ENCODE measurements around the gene GRIK5. TPM values are rescaled to one million over a fixed set of nuclear protein-coding genes. Genes with fewer than 3 reads are reported as not detected.

Gene GRIK5
- total and polyA plus RNA-seq, 2 donors: 0.33 to 1.7 TPM

- H3K4me1 ChIP-seq (ENCODE audit: control insufficient read depth in 2 of 2, insufficient read depth in 2 of 2, low read length in 2 of 2): peaks cover 7 to 34% of the 10 kb centered on the region in 2 donors
- H3K4me3 ChIP-seq (ENCODE audit: low read length in 2 of 2): no peak overlapping the region
- H3K27me3 ChIP-seq (ENCODE audit: control insufficient read depth in 2 of 2, insufficient read depth in 1 of 2, low read length in 1 of 2): no peaks in the 10 kb centered on the region
- WGBS: 33% methylated on average over 5 of the region's 5 CpGs
- H3K9me3 ChIP-seq (ENCODE audit: control insufficient read depth in 2 of 2, insufficient read depth in 1 of 2, low read length in 1 of 2): peaks cover 0 to 4% of the 10 kb centered on the region in 2 donors
- peak in 6 of 9 donors; percentile 47 to 86 (median 64) for DNase-seq (ENCODE audit: low read depth in 6 of 9, low spot score in 9 of 9)
- peaks cover 0 to 3% of the 10 kb centered on the region in 2 donors for H3K36me3 ChIP-seq (ENCODE audit: control insufficient read depth in 2 of 2, insufficient read depth in 2 of 2, low read length in 1 of 2)
- H3K27ac ChIP-seq (ENCODE audit: low read depth in 1 of 2, low read length in 1 of 2): peak overlapping the region in 1 of 2 donors; percentile 74
Measured at GRCh38 chr19:41965106-41965505, 104.9 kb downstream of the GRIK5 start.

DNA sequence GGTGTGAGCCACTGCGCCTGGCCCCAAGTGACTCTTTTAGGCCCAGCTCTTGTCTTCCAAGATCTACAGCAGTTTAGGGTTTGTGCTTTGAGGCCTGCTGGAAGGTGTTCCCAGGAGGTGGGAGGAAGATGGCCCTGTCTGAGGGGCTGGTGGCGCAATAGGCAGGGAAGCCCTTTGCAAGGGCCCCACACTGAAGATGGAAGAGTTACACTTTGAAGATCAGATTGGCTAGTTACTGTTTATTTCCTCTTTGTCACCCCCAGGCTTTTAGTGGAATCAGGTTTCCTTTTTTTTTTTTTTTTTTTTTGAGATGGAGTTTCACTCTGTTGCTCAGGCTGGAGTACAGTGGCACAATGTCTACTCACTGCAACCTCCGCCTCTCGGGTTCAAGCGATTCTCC is 109.0 kb downstream of the GRIK5 start:
- WGBS: 97% methylated on average over 5 of the region's 5 CpGs
- Histone ChIP-seq H3K9me3 (ENCODE audit: control insufficient read depth in 2 of 2, insufficient read depth in 1 of 2, low read length in 1 of 2) (peaks cover 0 to 3% of the 10 kb centered on the region in 2 donors), H3K36me3 (ENCODE audit: control insufficient read depth in 2 of 2, insufficient read depth in 2 of 2, low read length in 1 of 2) (peaks cover 9 to 13% of the 10 kb centered on the region in 2 donors), H3K4me3 (ENCODE audit: low read length in 2 of 2) (no peak overlapping the region), H3K4me1 (ENCODE audit: control insufficient read depth in 2 of 2, insufficient read depth in 2 of 2, low read length in 2 of 2) (peaks cover 5 to 37% of the 10 kb centered on the region in 2 donors), H3K27ac (ENCODE audit: low read depth in 1 of 2, low read length in 1 of 2) (no peak overlapping the region), H3K27me3 (ENCODE audit: control insufficient read depth in 2 of 2, insufficient read depth in 1 of 2, low read length in 1 of 2) (no peaks in the 10 kb centered on the region)
- no peak for DNase-seq (ENCODE audit: low read depth in 6 of 9, low spot score in 9 of 9)

DNA sequence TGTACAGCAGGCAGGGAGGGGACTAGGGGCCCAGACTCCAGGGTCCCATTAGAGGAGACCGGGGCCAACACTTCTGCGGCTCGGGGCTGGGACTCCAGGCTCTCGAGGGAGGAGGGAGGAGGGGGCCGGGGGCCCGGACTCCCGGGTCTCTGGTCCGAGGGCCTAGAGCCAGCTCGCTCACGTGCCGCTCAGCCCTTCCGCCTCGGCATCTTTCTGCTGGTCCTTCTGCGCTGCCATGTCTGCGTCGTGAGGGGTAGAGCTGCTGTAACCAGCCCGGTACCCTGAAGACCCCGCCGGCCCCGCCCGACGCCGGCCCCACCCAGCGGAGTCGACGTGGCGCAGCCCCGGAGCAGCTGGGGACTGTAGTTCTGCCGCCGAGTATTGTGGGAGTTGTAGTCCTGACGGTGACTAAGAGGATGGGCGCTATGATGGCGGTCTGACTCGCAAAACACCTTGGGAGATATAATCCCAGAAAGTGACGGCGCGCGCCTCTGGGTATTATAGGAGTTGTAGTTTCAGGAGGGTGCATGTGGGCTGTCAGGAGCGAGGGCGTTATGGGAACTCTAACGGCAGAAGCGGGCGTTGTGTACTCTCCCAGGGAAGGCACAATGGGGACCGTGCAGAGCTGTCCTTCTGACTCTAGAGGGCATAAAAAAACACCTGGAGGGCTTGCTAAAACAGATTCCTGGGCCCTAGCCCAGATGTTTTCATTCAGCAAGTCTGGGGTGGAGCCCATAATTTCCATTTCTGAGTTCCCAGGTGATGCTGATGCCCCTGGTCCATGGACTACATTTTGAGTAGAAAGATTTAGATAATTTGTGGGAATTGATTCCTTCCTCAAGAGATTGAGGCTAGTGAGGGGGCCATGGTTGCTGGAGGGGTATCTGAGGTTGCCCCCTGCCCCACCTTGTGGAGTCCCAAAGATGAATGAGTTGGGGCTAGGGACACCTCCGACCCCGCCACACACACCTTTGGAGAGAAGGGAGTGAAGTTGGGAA is 110.7 kb downstream of the GRIK5 start, which contains the start of gene RABAC1:
RABAC1 (minus strand) TSS at position 266 of the 998 bp plus-strand sequence; CDS start at position 237, 29 bp downstream.
- no peaks in the 10 kb centered on the region for H3K27me3 ChIP-seq (ENCODE audit: control insufficient read depth in 2 of 2, insufficient read depth in 1 of 2, low read length in 1 of 2)
- H3K36me3 ChIP-seq (ENCODE audit: control insufficient read depth in 2 of 2, insufficient read depth in 2 of 2, low read length in 1 of 2): peaks cover 13 to 23% of the 10 kb centered on the region in 2 donors
- no peaks in the 10 kb centered on the region for H3K9me3 ChIP-seq (ENCODE audit: control insufficient read depth in 2 of 2, insufficient read depth in 1 of 2, low read length in 1 of 2)
- peak within 1 kb of the TSS; percentile 62 to 95 for H3K4me3 ChIP-seq (ENCODE audit: low read length in 2 of 2)
- WGBS: 5% methylated on average over 46 of the region's 46 CpGs
- H3K4me1 ChIP-seq (ENCODE audit: control insufficient read depth in 2 of 2, insufficient read depth in 2 of 2, low read length in 2 of 2): peaks cover 2 to 21% of the 10 kb centered on the region in 2 donors
- peak; percentile 85 to 97 (median 93) for DNase-seq (ENCODE audit: low read depth in 6 of 9, low spot score in 9 of 9)
- peak within 1 kb of the TSS; percentile 70 to 89 for H3K27ac ChIP-seq (ENCODE audit: low read depth in 1 of 2, low read length in 1 of 2)

DNA sequence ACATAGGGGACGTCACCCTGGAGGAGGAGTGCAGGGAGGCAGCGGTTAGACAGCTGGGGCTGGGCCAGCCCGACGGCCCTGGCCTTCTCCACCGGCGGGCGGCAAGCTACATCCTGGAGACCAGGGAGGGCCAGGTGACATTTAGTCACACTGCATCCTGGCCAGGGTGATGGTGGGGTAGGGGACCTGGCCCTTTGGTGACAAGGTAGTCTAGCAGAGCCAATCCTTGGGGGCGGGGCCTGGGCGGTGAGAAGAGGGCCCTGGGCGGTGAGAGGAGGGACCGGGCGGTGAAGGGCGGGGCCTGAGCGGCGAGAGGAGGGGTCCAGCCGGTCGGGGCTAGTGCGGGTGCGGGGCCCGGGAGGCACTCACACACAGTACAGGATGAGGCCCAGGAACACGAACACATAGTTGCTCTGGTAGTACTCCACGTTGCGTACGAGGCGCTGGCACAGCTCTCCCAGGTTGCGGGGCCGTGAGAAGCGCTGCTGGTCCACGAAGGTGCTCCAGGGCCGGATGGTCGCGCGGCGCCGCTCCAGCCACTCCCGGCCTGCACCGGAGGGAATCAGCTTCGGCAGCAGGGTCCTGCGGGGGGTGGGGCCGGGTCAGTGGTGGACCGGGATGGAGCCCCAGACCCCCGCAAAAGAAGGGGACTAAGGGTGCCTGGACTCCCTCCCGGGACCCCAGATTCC is 111.5 kb downstream of the GRIK5 start:
- Histone ChIP-seq H3K4me1 (ENCODE audit: control insufficient read depth in 2 of 2, insufficient read depth in 2 of 2, low read length in 2 of 2) (peaks cover 2 to 21% of the 10 kb centered on the region in 2 donors), H3K9me3 (ENCODE audit: control insufficient read depth in 2 of 2, insufficient read depth in 1 of 2, low read length in 1 of 2) (no peaks in the 10 kb centered on the region), H3K27ac (ENCODE audit: low read depth in 1 of 2, low read length in 1 of 2) (peak overlapping the region; percentile 52 to 89), H3K36me3 (ENCODE audit: control insufficient read depth in 2 of 2, insufficient read depth in 2 of 2, low read length in 1 of 2) (peaks cover 13 to 23% of the 10 kb centered on the region in 2 donors), H3K27me3 (ENCODE audit: control insufficient read depth in 2 of 2, insufficient read depth in 1 of 2, low read length in 1 of 2) (no peaks in the 10 kb centered on the region), H3K4me3 (ENCODE audit: low read length in 2 of 2) (peak overlapping the region; percentile 62 to 95)
- WGBS: 4% methylated on average over 43 of the region's 43 CpGs
- DNase-seq (ENCODE audit: low read depth in 6 of 9, low spot score in 9 of 9): peak in 6 of 9 donors; percentile 57 to 84 (median 68)

DNA sequence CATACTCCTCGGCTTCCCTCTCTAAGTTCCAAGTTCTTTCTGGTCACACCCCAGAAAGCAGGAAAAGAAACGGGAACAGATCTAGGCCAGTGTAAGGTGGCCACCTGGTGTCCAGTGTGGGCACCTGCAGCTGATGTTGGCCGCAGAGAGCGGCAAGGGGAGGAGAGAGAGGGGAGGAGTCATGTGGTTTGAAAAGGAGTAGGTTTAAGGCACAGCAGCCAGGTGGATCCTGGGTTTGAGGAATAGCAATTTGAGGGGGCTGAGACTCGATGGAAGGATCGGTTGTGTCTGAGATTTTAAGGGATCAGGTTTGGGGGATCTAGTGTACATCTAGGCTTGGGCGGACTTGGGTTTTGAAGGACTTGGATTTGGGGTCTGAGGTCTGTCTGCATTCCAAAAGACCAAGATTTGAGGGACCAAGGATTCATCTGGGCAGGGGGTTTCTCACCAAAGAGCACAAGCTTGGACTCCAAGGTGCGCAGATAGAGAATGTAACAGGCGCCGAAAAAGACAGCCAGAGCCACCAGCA is 112.1 kb downstream of the GRIK5 start:
- 37% methylated on average over 10 of the region's 10 CpGs for WGBS
- no peaks in the 10 kb centered on the region for H3K9me3 ChIP-seq (ENCODE audit: control insufficient read depth in 2 of 2, insufficient read depth in 1 of 2, low read length in 1 of 2)
- peaks cover 13 to 23% of the 10 kb centered on the region in 2 donors for H3K36me3 ChIP-seq (ENCODE audit: control insufficient read depth in 2 of 2, insufficient read depth in 2 of 2, low read length in 1 of 2)
- H3K27me3 ChIP-seq (ENCODE audit: control insufficient read depth in 2 of 2, insufficient read depth in 1 of 2, low read length in 1 of 2): no peaks in the 10 kb centered on the region
- peak overlapping the region in 1 of 2 donors; percentile 55 for H3K27ac ChIP-seq (ENCODE audit: low read depth in 1 of 2, low read length in 1 of 2)
- H3K4me1 ChIP-seq (ENCODE audit: control insufficient read depth in 2 of 2, insufficient read depth in 2 of 2, low read length in 2 of 2): peaks cover 2 to 21% of the 10 kb centered on the region in 2 donors
- peak overlapping the region in 1 of 2 donors; percentile 95 for H3K4me3 ChIP-seq (ENCODE audit: low read length in 2 of 2)
- peak in 2 of 9 donors; percentile 33 to 47 for DNase-seq (ENCODE audit: low read depth in 6 of 9, low spot score in 9 of 9)

DNA sequence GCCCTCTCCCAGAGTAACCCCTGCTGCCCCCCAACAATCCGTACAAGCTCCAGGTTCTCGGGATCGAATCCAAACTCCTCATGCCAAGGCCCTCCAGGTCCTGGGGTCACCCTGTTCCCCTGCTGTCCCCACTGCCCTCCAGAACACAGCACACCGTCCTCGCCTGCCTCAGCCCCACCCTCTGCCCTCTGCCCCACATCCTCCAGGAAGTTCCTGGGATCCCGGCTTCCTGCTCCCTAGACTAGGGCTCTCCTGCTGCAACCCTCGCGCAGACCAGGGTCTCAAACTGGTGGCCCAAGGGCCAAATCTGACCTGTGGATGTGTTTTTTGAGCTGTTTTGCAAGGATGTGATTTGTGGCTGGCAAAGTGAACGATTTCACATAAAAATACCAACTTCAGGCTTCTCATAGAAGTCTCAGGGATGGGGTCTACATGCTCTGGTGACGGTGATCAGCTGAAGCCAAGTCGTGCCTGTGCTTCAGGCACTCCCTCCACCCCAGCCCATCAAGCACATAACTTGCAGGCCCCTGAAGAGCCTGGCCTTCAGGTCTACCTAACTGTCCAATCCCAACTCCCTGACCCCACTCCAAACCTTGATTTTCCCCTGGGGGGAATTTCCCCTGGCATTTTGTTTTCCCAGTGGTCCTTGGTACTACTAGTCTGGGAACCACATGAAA is 112.7 kb downstream of the GRIK5 start:
- DNase-seq (ENCODE audit: low read depth in 6 of 9, low spot score in 9 of 9): no peak
- H3K4me3 ChIP-seq (ENCODE audit: low read length in 2 of 2): no peak overlapping the region
- peaks cover 2 to 21% of the 10 kb centered on the region in 2 donors for H3K4me1 ChIP-seq (ENCODE audit: control insufficient read depth in 2 of 2, insufficient read depth in 2 of 2, low read length in 2 of 2)
- 95% methylated on average over 11 of the region's 11 CpGs for WGBS
- H3K36me3 ChIP-seq (ENCODE audit: control insufficient read depth in 2 of 2, insufficient read depth in 2 of 2, low read length in 1 of 2): peaks cover 13 to 23% of the 10 kb centered on the region in 2 donors
- no peaks in the 10 kb centered on the region for H3K27me3 ChIP-seq (ENCODE audit: control insufficient read depth in 2 of 2, insufficient read depth in 1 of 2, low read length in 1 of 2)
- no peaks in the 10 kb centered on the region for H3K9me3 ChIP-seq (ENCODE audit: control insufficient read depth in 2 of 2, insufficient read depth in 1 of 2, low read length in 1 of 2)
- H3K27ac ChIP-seq (ENCODE audit: low read depth in 1 of 2, low read length in 1 of 2): no peak overlapping the region

GRCh38 chr19:41956621-41957020 is 113.4 kb downstream of the GRIK5 start:
- 98% methylated on average over 13 of the region's 13 CpGs for WGBS
- H3K27me3 ChIP-seq (ENCODE audit: control insufficient read depth in 2 of 2, insufficient read depth in 1 of 2, low read length in 1 of 2): no peaks in the 10 kb centered on the region
- H3K36me3 ChIP-seq (ENCODE audit: control insufficient read depth in 2 of 2, insufficient read depth in 2 of 2, low read length in 1 of 2): peaks cover 13 to 23% of the 10 kb centered on the region in 2 donors
- H3K4me1 ChIP-seq (ENCODE audit: control insufficient read depth in 2 of 2, insufficient read depth in 2 of 2, low read length in 2 of 2): peaks cover 2 to 23% of the 10 kb centered on the region in 2 donors
- no peaks in the 10 kb centered on the region for H3K9me3 ChIP-seq (ENCODE audit: control insufficient read depth in 2 of 2, insufficient read depth in 1 of 2, low read length in 1 of 2)
- no peak overlapping the region for H3K4me3 ChIP-seq (ENCODE audit: low read length in 2 of 2)
- no peak for DNase-seq (ENCODE audit: low read depth in 6 of 9, low spot score in 9 of 9)
- no peak overlapping the region for H3K27ac ChIP-seq (ENCODE audit: low read depth in 1 of 2, low read length in 1 of 2)

- no peak overlapping the region for H3K27ac ChIP-seq (ENCODE audit: low read depth in 1 of 2, low read length in 1 of 2)
- H3K4me1 ChIP-seq (ENCODE audit: control insufficient read depth in 2 of 2, insufficient read depth in 2 of 2, low read length in 2 of 2): peaks cover 2 to 27% of the 10 kb centered on the region in 2 donors
- H3K36me3 ChIP-seq (ENCODE audit: control insufficient read depth in 2 of 2, insufficient read depth in 2 of 2, low read length in 1 of 2): peaks cover 13 to 23% of the 10 kb centered on the region in 2 donors
- no peaks in the 10 kb centered on the region for H3K27me3 ChIP-seq (ENCODE audit: control insufficient read depth in 2 of 2, insufficient read depth in 1 of 2, low read length in 1 of 2)
- H3K9me3 ChIP-seq (ENCODE audit: control insufficient read depth in 2 of 2, insufficient read depth in 1 of 2, low read length in 1 of 2): no peaks in the 10 kb centered on the region
- no peak overlapping the region for H3K4me3 ChIP-seq (ENCODE audit: low read length in 2 of 2)
- DNase-seq (ENCODE audit: low read depth in 6 of 9, low spot score in 9 of 9): no peak
- 92% methylated on average over 7 of the region's 7 CpGs for WGBS
Measured at GRCh38 chr19:41955521-41955920, 114.5 kb downstream of the GRIK5 start.
